SK-N-SH (cell line): ENCODE measurements around the gene CHI3L2. TPM values are rescaled to one million over a fixed set of nuclear protein-coding genes. Genes with fewer than 3 reads are reported as not detected.

Experiments
- CTCF ChIA-PET: fragments of 300-600, 350-600 bp; formaldehyde crosslinking; extraction: SDS; loops from one replicate; lab custom pipeline; 2021; lab: Yijun Ruan, JAX
- POLR2A ChIA-PET: fragments of 350-600 bp; sonication (Branson Sonifier 250); formaldehyde crosslinking; extraction: SDS; loops from one replicate; lab custom pipeline; 2020; ENCODE audit warnings: antibody characterized with exemption, inconsistent platforms; lab: Yijun Ruan, JAX
- DNase-seq: peaks from one replicate; pipeline ENCODE4 v3.0.0; 2012
- H2AFZ ChIP-seq: fragments of 200-600 bp; sonication (generic); 2 replicates; pipeline ENCODE4 v1.8.1; 2016; ENCODE audit warnings: antibody characterized with exemption, mild to moderate bottlenecking, low read depth
- H3F3A ChIP-seq: fragments of 200-600 bp; sonication (generic); replicated peaks from 2 replicates; pipeline ENCODE3; 2016; ENCODE audit warnings: antibody characterized with exemption, mild to moderate bottlenecking; ENCODE audit not compliant: insufficient read depth
- H3K27ac ChIP-seq, 2 experiments: fragments of 200-500 bp in 1 of 2; fragments of 200-600 bp in 1 of 2; sonication (Bioruptor generic) in 1 of 2; sonication (generic), shearing (Covaris generic) in 1 of 2; 2 replicates each; pipeline versions ENCODE4 v1.5.1 to v1.6.1; 2014 to 2016; ENCODE audit warnings: low read depth in 2 of 2, inconsistent platforms in 1 of 2, low read length in 1 of 2, mild to moderate bottlenecking in 1 of 2, mixed read lengths in 1 of 2
- H3K27me3 ChIP-seq: fragments of 200-600 bp; sonication (generic), shearing (Covaris generic); 2 replicates; pipeline ENCODE4 v1.6.1; 2016; ENCODE audit warnings: mixed run types; ENCODE audit not compliant: insufficient read depth
- H3K36me3 ChIP-seq, 2 experiments: fragments of 200-500 bp in 1 of 2; fragments of 200-600 bp in 1 of 2; sonication (Bioruptor generic) in 1 of 2; sonication (generic) in 1 of 2; replicated peaks in 1 of 2; 2 replicates each; pipeline versions ENCODE3 to v1.5.1; 2014 to 2016; ENCODE audit warnings: low read length in 1 of 2, mild to moderate bottlenecking in 1 of 2; ENCODE audit not compliant: insufficient read depth in 2 of 2, control insufficient read depth in 1 of 2
- H3K4me1 ChIP-seq, 2 experiments: fragments of 200-500 bp in 1 of 2; fragments of 200-600 bp in 1 of 2; sonication (Bioruptor generic) in 1 of 2; sonication (generic), shearing (Covaris generic) in 1 of 2; 2 replicates each; pipeline versions ENCODE4 v1.5.1 to v1.6.1; 2014 to 2016; ENCODE audit warnings: low read depth in 1 of 2, low read length in 1 of 2, mixed run types in 1 of 2; ENCODE audit not compliant: insufficient read depth in 2 of 2, control insufficient read depth in 1 of 2
- H3K4me2 ChIP-seq: fragments of 200-600 bp; sonication (generic), shearing (Covaris generic); 2 replicates; pipeline ENCODE4 v1.6.1; 2017; ENCODE audit warnings: mixed run types
- H3K4me3 ChIP-seq, 2 experiments: fragments of 200-500 bp in 1 of 2; fragments of 200-600 bp in 1 of 2; sonication (Bioruptor generic) in 1 of 2; sonication (generic), shearing (Covaris generic) in 1 of 2; 2 replicates each; pipeline versions ENCODE4 v1.5.1 to v1.8.1; 2014 to 2016; ENCODE audit warnings: low read depth in 2 of 2, inconsistent platforms in 1 of 2, low read length in 1 of 2, mild to moderate bottlenecking in 1 of 2, mixed read lengths in 1 of 2, moderate library complexity in 1 of 2
- H3K79me2 ChIP-seq: fragments of 200-600 bp; sonication (generic); 2 replicates; pipeline ENCODE4 v1.8.1; 2017; ENCODE audit warnings: mild to moderate bottlenecking; ENCODE audit not compliant: insufficient read depth
- H3K9ac ChIP-seq: fragments of 200-600 bp; sonication (generic); 2 replicates; pipeline ENCODE4 v1.6.1; 2017; ENCODE audit warnings: mixed run types
- H3K9me2 ChIP-seq: fragments of 200-600 bp; sonication (generic); 2 replicates; pipeline ENCODE4 v1.6.1; 2017; ENCODE audit warnings: mixed run types
- H3K9me3 ChIP-seq: fragments of 200-600 bp; sonication (generic); 2 replicates; pipeline ENCODE4 v1.6.1; 2017; ENCODE audit warnings: mixed run types, mild to moderate bottlenecking, moderate library complexity
- H4K20me1 ChIP-seq: fragments of 200-600 bp; sonication (generic); 2 replicates; pipeline ENCODE4 v1.6.1; 2017; ENCODE audit warnings: mild to moderate bottlenecking, mixed run types; ENCODE audit not compliant: insufficient read depth
- CHD2 ChIP-seq: fragments of 150-350 bp; IDR thresholded peaks from 2 replicates; pipeline ENCODE4 v1.6.1; 2018; ENCODE audit warnings: low read length; ENCODE audit not compliant: partially characterized antibody
- ELF1 ChIP-seq: IDR thresholded peaks from 2 replicates; pipeline ENCODE4 v1.4.0; 2012
- EZH2phosphoT487 ChIP-seq: fragments of 200-600 bp; sonication (generic); IDR thresholded peaks from 2 replicates; pipeline ENCODE4 v1.6.1; 2017; ENCODE audit warnings: low read depth, mixed run types, mild to moderate bottlenecking, antibody characterized with exemption, moderate library complexity, borderline replicate concordance
- FOXM1 ChIP-seq: IDR thresholded peaks from 2 replicates; pipeline ENCODE4 v1.4.0; 2012; ENCODE audit warnings: low read depth, mild to moderate bottlenecking
- GABPA ChIP-seq: IDR thresholded peaks from 2 replicates; pipeline ENCODE4 v1.4.0; 2012; ENCODE audit warnings: low read depth, mild to moderate bottlenecking
- GATA2 ChIP-seq: sonication (generic); formaldehyde crosslinking; IDR thresholded peaks from 2 replicates; pipeline ENCODE4 v1.5.0; 2020; ENCODE audit warnings: mild to moderate bottlenecking, missing genetic modification reagents
- JUND ChIP-seq: IDR thresholded peaks from 2 replicates; pipeline ENCODE4 v1.4.0; 2012
- PBX3 ChIP-seq: IDR thresholded peaks from 2 replicates; pipeline ENCODE4; 2012
- RFX5 ChIP-seq: IDR thresholded peaks from 2 replicates; pipeline ENCODE4 v1.6.1; 2012; ENCODE audit warnings: mild to moderate bottlenecking, improper control_type of control experiment, low read length
- SIN3A ChIP-seq: IDR thresholded peaks from 2 replicates; pipeline ENCODE4 v1.6.1; 2012; ENCODE audit warnings: low read depth, mild to moderate bottlenecking, low read length, moderate library complexity, borderline replicate concordance
- SMC3 ChIP-seq: IDR thresholded peaks from 2 replicates; pipeline ENCODE4 v1.6.1; 2012; ENCODE audit warnings: low read depth, low read length, improper control_type of control experiment
- TEAD4 ChIP-seq: IDR thresholded peaks from 2 replicates; pipeline ENCODE4 v1.4.0; 2012; ENCODE audit warnings: mild to moderate bottlenecking, borderline replicate concordance; ENCODE audit not compliant: insufficient read depth
- USF2 ChIP-seq: fragments of 150-350 bp; IDR thresholded peaks from 2 replicates; pipeline ENCODE4 v1.6.1; 2017; ENCODE audit warnings: antibody characterized with exemption, low read length, low read depth, borderline replicate concordance
- ZBTB33 ChIP-seq: IDR thresholded peaks from 2 replicates; pipeline ENCODE4 v1.4.0; 2012; ENCODE audit warnings: low read depth, borderline replicate concordance
- WGBS: methylation state at CpG from one replicate; pipeline ENCODE4 v1.1.6; 2017; ENCODE audit warnings: low lambda C conversion rate; 5-methylcytosine and 5-hydroxymethylcytosine counted together
- polyA plus RNA-seq, 3 experiments: library from polyadenylated mRNA; depleted of rRNA; stranded (reverse); fragments of >200 nt; gene quantifications; 2 replicates each; pipeline ENCODE4 v1.2.3, GENCODE V29; 2012
- small RNA-seq, 7 experiments: library from RNA; depleted of rRNA; stranded (forward); fragments of <200 nt; gene quantifications; one replicate each; pipeline ENCODE3, GENCODE V24; 2012
- TF ChIP-seq, protein P1 (sequence below): fragments of 150-350 bp; IDR thresholded peaks from 2 replicates; pipeline ENCODE4 v1.6.1; 2016; ENCODE audit warnings: mild to moderate bottlenecking, low read depth, low read length
- TF ChIP-seq, protein P2 (sequence below): IDR thresholded peaks from 2 replicates; pipeline ENCODE4 v1.4.0; 2012; ENCODE audit warnings: low read depth, borderline replicate concordance
- TF ChIP-seq, protein P3 (sequence below): fragments of 200-600 bp; sonication (generic); IDR thresholded peaks from 2 replicates; pipeline ENCODE4 v1.6.1; 2017; ENCODE audit warnings: antibody characterized with exemption, mild to moderate bottlenecking, moderate library complexity

Gene CHI3L2
- polyA plus RNA-seq, 1 of the 3 experiments (the other 2 are of a cell fraction) = 0.92 TPM

DNA sequence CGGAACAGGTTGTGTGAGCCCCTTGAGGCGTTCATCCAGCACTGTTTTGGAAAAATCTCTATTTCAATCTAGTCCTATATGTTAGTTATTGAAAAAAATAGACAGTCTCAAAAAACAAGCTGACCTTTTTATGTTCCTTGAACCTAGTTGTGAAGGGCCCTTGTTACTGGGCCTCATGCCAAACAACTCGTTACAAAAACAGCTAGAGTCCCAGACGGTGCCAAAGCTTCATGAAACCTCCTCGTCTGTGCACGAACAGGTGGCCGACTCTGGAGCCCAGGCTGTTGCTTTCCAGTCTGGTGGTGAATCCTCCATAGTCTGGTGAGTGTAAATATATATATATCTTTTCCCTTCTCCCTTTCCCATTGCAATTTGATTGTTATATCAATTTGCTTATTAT is 63.1 kb downstream of the CHI3L2 start, which contains the start of gene CHIA:
TSS of gene CHIA (plus strand) at position 222 of the 400 bp plus-strand sequence. CDS start 19,617 bp downstream, outside the sequence.
- H3K9me3 ChIP-seq = no peaks in the 10 kb centered on the region
- H2AFZ ChIP-seq = no peak within 1 kb of the TSS
- H3K36me3 ChIP-seq = no peaks in the 10 kb centered on the region
- no peaks in the 10 kb centered on the region for H4K20me1 ChIP-seq
- no peak within 1 kb of the TSS for H3K27ac ChIP-seq
- no peak for DNase-seq
- CTCF ChIA-PET = no interaction called here
- no peak within 1 kb of the TSS for H3K4me3 ChIP-seq
- H3K4me2 ChIP-seq = no peak within 1 kb of the TSS; the same call in 1 of the 2 replicates
- TF ChIP-seq SMC3 = no peak
- no peak for TF ChIP-seq TEAD4
- TF ChIP-seq, protein P1, sequence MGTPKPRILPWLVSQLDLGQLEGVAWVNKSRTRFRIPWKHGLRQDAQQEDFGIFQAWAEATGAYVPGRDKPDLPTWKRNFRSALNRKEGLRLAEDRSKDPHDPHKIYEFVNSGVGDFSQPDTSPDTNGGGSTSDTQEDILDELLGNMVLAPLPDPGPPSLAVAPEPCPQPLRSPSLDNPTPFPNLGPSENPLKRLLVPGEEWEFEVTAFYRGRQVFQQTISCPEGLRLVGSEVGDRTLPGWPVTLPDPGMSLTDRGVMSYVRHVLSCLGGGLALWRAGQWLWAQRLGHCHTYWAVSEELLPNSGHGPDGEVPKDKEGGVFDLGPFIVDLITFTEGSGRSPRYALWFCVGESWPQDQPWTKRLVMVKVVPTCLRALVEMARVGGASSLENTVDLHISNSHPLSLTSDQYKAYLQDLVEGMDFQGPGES = no peak
- TF ChIP-seq, protein P2, sequence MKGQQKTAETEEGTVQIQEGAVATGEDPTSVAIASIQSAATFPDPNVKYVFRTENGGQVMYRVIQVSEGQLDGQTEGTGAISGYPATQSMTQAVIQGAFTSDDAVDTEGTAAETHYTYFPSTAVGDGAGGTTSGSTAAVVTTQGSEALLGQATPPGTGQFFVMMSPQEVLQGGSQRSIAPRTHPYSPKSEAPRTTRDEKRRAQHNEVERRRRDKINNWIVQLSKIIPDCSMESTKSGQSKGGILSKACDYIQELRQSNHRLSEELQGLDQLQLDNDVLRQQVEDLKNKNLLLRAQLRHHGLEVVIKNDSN = no peak
- no peak for TF ChIP-seq CHD2
- no peak for TF ChIP-seq EZH2phosphoT487
- no peak for TF ChIP-seq ELF1
- no peak for TF ChIP-seq JUND
- TF ChIP-seq SIN3A = no peak
- TF ChIP-seq ZBTB33 = no peak
- no peak for TF ChIP-seq PBX3
- TF ChIP-seq RFX5 = no peak
- TF ChIP-seq USF2 = no peak
- no peak for TF ChIP-seq FOXM1
- TF ChIP-seq, protein P3, sequence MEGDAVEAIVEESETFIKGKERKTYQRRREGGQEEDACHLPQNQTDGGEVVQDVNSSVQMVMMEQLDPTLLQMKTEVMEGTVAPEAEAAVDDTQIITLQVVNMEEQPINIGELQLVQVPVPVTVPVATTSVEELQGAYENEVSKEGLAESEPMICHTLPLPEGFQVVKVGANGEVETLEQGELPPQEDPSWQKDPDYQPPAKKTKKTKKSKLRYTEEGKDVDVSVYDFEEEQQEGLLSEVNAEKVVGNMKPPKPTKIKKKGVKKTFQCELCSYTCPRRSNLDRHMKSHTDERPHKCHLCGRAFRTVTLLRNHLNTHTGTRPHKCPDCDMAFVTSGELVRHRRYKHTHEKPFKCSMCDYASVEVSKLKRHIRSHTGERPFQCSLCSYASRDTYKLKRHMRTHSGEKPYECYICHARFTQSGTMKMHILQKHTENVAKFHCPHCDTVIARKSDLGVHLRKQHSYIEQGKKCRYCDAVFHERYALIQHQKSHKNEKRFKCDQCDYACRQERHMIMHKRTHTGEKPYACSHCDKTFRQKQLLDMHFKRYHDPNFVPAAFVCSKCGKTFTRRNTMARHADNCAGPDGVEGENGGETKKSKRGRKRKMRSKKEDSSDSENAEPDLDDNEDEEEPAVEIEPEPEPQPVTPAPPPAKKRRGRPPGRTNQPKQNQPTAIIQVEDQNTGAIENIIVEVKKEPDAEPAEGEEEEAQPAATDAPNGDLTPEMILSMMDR = no peak
- TF ChIP-seq GABPA = no peak
- TF ChIP-seq GATA2 (CRISPR knock-in tag) = no peak
- POLR2A ChIA-PET = no interaction called here
- no peaks in the 10 kb centered on the region for H3K9me2 ChIP-seq
- WGBS = 18% methylated on average over 7 of the region's 7 CpGs
- H3K9ac ChIP-seq = no peak within 1 kb of the TSS
- no peaks in the 10 kb centered on the region; the same call in 1 of the 2 replicates for H3K27me3 ChIP-seq
- no peaks in the 10 kb centered on the region for H3F3A ChIP-seq
- no peaks in the 10 kb centered on the region for H3K4me1 ChIP-seq
- H3K79me2 ChIP-seq = no peaks in the 10 kb centered on the region

Small RNAs within 50 kb of the gene (small RNA-seq; reads per million reads assigned to genes)
- 0 reads per million in 7 experiments for gene AL355816.1

Other genes starting within 250 kb of the CHI3L2 start
- gene DRAM2, start 87.6 kb upstream of the CHI3L2 start, polyA plus RNA-seq (2012; rRNA removed) = 19.2 and 26.4 TPM in 2 replicates
- gene CEPT1, start 87.5 kb upstream of the CHI3L2 start, polyA plus RNA-seq (2012; rRNA removed) = 11.6 and 17.6 TPM in 2 replicates
- gene DENND2D, start 27.1 kb upstream of the CHI3L2 start, polyA plus RNA-seq (2012; rRNA removed) = 1.3 and 1.6 TPM in 2 replicates
- gene CHIA, start 63.1 kb downstream of the CHI3L2 start, polyA plus RNA-seq (2012; rRNA removed) = not detected in 2 replicates
- gene OVGP1, start 200.0 kb downstream of the CHI3L2 start, polyA plus RNA-seq (2012; rRNA removed) = 0.18 and 0.34 TPM in 2 replicates
- gene WDR77, start 221.5 kb downstream of the CHI3L2 start, polyA plus RNA-seq (2012; rRNA removed) = 97.1 and 131 TPM in 2 replicates
- gene ATP5PB, start 221.8 kb downstream of the CHI3L2 start, polyA plus RNA-seq (2012; rRNA removed) = 177 and 216 TPM in 2 replicates
- 0.13 and 0.16 TPM in 2 replicates for gene C1orf162, start 246.3 kb downstream of the CHI3L2 start, polyA plus RNA-seq (2012; rRNA removed)